ELF-1 (cell line): Measurements from ENCODE around the gene STMND1.
"Not testable (repeated sequence)": the region's sequence is repeated elsewhere in the genome, so short reads cannot be mapped to it uniquely, and the experiment has no call there.

Source experiments
- DNase-seq: peaks from one replicate; pipeline ENCODE4 v3.0.0-alpha.2; 2016; ENCODE audit warnings: low read depth, low spot score

The STMND1 gene

DNA sequence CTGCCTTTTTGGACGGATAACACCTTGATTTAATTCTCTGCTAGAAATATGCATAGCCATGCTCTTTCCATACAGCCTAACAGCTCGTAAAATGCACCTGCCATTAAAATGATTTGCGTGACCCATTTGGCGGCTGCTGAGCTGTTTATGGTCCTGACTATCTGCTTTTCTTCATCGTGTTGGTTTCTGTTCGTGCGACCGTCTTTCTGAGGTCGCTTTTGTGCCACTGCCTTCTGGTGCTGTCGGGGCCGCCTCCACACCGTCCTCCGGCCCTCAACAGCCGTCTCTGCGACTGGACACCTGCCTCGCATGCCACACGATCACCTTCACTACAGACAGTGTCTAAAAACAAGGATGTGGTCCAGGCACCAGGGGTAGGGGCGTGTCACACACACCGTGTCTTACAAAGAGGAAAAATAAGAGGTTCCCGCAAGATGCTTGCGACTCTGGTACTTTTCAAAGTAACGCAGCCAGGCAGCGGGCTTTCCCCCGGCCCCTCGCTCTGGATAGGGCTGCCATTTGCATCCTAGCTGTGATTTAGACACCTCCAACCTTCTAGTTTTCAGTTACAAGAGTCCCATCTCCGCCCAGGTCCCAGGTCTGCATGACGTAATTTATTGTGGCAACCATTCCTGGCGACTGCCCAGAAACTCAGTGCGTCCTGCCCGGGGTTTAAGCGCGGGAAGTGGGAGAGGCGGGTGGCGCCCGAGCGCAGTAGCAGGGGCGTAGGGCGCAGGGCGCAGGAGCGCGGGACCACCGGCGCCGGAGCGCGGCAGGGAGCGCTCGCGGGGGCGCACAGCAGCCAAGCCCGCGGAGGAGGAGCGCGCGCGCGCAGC lies at the start of gene STMND1:
Gene STMND1 (plus strand): TSS at position 629 of the 836 bp plus-strand sequence. CDS start 208 bp downstream, outside the sequence.
- DNase-seq, result peak; percentile 71

DNA sequence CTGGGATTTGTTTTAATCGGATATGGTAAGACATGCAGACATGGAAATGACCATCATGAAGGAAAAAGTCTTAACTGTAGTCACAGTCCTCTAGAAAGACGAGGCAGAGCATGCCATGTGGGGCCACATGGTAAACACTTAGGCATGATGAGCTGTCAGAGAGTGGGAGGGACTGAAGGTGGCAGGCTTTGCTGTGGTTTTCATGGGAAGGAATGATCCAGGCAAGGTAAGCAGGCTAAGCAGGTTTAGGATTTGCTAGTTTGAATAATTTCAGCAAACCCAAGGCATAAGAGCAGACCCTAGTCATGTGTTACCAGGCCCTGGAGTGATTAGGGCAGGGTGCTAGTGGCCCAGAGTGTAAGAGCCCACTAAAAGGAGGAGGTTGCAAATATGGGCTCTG lies 47.2 kb upstream of the STMND1 start:
- DNase-seq, result no peak

DNA sequence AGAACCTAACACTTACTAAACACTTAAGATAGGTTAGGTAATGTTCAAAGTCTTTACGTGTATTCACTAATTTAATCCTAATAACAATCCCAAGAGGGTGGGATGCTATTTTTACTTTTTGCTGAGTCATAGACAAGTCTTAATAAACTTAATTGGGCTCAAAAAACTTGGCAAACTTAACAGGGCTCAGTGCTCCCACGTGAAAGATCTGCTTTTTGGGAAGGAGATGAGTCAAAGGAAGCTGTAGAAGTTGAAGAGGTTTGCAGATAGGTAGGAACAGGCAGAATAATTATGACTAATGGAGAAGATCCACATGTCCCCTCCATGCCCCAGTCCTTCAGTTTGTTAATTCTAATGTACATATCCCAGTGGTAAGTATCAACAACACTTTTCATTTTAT lies 44.5 kb upstream of the STMND1 start:
- DNase-seq, result no peak

DNA sequence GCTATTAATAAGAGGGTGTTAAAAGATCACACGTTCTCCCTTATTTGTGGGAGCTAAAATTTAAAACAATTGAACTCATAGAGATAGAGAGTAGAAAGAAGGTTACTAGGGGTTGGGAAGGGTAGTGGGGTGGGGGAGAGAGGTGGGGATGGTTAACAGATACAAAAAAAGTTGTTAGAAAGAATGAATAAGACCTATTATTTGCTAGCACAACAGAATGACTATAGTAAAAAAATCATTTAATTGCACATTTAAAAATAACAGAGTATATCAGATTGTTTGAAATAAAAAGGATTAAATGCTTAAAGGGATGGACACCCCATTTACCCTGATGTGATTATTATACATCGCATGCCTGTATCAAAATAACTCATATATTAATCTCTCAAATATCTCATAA lies 43.3 kb upstream of the STMND1 start:
- DNase-seq, result no peak

GRCh38 chr6:17059022-17059421 lies 42.8 kb upstream of the STMND1 start:
- no peak for DNase-seq

GRCh38 chr6:17059850-17060249 lies 42.0 kb upstream of the STMND1 start:
- DNase-seq, result no peak

GRCh38 chr6:17061097-17061496 lies 40.8 kb upstream of the STMND1 start:
- DNase-seq, result no peak

DNA sequence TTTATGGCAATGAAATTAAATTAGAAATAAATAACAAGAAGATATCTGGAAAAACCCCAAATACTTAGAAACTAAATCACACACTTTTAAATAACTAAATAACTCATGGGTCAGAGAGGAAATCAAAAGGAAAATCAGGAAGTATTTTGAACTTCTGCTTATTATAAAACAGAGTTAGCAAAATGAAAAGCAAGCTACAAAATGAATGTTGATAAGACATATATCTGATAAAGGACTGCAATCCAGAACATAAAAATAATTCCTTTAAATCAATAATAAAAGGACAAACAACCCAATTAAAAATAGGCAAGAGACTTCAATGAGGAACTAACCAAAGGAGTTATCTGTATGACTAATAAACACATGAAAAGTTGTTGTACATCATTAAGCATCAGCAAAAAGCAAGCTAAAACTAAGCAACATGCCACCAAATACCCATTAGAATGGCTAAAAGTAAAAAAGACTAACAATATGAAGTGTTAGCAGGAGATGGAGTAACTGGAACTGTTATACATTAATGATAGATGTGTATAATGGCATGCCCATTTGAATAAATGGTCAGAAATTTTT lies 38.9 kb upstream of the STMND1 start:
- no peak for DNase-seq

DNA sequence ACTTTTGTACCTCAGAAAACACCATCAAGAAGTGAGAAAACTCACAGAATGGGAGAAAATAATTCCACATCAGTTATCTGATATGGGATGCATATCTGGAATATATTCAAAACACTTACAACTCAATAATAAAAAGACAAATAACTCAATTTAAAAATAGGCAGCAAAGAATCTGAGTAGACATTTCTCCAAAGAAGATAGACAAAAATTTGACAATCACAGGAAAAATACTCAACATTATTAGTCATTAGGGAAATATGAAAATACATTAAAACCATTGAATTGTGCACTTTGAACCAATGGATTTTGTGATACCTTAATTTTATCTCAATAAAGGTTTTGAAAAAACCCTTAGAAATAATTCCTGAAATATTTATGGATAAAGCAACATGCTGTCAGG lies 36.9 kb upstream of the STMND1 start:
- DNase-seq, result no peak

DNA sequence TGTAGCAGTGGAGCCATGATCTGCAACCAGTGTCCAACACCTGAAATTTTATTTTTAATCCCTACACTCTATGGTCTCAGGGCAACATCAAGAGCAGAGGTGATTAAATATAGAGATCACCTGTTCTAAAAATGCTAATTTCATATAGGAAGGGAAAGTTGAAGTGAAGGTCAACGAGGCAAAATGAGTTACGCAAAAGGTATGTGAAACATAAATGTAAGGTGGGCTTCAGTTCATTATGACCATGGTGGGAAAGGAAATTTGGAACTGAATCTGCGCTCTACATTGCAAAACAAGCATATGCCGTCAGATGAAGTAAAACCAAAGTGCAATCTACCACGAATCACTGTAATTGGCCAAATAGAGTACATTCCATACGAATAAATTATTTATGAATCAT lies 35.2 kb upstream of the STMND1 start:
- no peak for DNase-seq

GRCh38 chr6:17068972-17069371 lies 32.9 kb upstream of the STMND1 start:
- not testable (repeated sequence) for DNase-seq

DNA sequence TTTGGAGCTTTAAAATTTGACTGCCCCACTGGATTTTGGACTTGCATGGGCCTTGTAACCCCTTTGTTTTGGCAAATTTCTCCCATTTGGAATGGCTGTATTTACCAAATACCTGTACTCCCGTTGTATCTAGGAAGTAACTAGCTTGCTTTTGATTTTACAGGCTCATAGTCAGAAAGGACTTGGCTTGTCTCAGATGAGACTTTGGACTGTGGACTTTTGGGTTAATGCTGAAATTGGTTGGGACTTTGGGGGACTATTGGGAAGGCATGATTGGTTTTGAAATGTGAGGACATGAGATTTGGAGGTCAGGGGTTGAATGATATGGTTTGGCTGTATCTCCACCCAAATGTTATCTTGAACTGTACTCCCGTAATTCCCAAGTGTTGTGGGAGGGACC lies 31.4 kb upstream of the STMND1 start:
- DNase-seq, result not testable (repeated sequence)

GRCh38 chr6:17073596-17073995 lies 28.3 kb upstream of the STMND1 start:
- DNase-seq, result not testable (repeated sequence)

- DNase-seq, result no peak
These were observed 20.6 kb upstream of the STMND1 start for GRCh38 chr6:17081273-17081672.

DNA sequence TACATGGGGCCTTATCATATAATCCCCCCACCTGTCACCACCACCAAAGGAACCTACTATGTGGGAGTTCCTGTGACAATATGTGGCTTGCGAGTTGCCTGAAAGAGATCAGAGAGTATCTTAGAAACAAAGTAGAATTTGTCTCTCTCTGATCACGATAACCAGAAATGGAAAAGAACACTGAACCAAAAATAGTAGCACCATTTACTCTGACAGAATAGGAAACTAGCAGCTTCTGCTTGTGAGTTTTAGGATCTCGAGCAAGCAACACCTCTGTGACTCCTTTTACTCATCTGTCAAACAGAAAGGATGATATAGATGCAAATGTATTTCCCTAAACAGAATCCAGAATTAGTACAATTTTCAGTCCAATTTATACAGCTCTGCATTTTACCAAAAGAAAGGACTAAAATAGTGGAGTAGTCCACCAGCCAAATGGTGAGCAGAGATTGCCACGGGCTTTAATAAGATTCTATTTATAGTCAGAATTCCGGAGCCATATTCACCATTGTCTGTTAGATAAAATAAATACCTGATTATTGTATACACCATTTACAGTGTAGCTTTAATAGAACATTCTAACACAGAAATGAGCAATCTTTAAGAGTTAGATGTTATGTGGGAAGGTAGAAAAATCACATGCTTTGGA lies 19.9 kb upstream of the STMND1 start:
- no peak for DNase-seq

- DNase-seq, result no peak
These were observed 18.5 kb upstream of the STMND1 start for GRCh38 chr6:17083397-17083796.

DNA sequence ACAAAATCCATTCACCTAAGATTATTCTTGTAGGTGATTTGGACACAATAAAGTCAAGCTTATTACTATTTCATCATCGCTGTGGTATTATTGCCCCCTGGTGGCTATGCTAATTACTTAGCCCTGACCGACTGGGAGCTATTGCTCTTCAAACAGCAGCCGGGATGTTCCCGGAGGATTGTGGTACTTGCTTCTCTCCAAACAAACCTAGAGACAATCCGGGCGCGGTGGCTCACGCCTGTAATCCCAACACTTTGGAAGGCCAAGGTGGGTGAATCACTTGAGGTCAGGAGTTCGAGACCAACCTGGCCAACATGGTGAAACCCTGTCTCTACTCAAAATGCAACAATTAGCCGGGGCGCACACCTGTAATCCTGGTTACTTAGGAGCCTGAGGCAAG lies 15.4 kb upstream of the STMND1 start:
- DNase-seq, result peak; percentile 47

DNA sequence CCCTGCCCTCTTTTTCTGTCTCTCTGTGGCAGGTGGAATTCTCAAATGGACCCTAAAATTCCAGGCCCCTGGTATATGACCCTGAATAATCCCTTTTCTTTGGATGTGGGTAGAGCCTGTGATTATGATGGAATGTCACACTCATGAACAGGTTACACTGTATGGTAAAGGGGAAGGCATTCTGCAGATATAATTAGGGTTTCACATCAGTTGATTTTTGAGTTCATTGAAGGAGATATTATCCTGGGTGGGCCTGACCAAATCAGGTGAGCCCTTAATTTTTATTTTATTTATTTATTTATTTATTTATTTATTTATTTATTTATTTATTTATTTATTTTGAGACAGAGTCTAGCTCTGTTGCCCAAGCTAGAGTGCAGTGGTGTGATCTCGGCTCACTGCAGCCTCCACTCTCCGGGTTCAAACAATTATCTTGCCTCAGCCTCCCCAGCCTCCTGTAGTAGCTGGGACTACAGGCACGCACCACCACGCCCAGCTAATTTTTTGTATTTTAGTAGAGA lies 13.7 kb upstream of the STMND1 start:
- no peak for DNase-seq

GRCh38 chr6:17091122-17091521 lies 10.7 kb upstream of the STMND1 start:
- no peak for DNase-seq

GRCh38 chr6:17093686-17094085 lies 8.2 kb upstream of the STMND1 start:
- no peak for DNase-seq

DNA sequence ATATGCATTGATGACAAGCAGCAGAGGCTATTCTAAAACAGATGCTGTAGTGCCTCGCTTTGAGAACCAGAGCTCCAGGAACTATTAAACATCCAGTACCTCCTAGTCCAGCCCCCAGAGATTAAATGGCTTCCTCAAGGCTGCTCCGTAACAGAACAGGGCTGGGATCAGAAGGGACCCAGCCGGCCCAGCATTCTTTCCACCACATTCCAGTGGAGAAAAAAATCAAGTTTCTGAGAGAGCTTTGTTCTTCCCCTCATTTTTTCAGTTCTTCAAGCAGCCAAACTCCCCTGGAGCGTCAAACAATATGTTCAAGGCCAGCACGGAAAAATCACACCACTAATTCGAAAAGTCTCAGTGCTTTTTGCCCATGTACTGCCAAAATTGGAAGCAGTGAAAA lies 5.8 kb upstream of the STMND1 start:
- DNase-seq, result peak; percentile 58

GRCh38 chr6:17096652-17097051 lies 5.2 kb upstream of the STMND1 start:
- no peak for DNase-seq

DNA sequence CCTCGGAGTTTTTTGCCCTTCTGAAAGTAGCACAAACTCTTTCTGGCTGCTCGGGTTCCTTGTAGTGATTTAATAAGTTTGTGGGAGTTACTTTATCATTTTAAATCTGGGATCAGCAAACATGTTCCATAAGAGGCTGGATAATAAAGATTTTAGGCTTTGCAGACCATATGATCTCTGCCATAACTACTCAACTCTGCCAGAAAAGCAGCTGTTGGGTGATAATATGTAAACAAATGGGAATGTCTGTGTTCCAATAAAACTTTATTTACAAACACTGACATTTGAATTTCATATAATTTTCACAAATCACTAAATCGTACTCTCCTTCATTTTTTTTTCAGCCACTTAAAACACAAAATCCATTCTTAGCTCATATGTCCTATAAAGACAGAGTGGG lies 3.9 kb upstream of the STMND1 start:
- no peak for DNase-seq
